Raji (cell line): Measurements from ENCODE around the gene RHCG.

ENCODE experiments used
- POLR2A ChIP-seq: IDR thresholded peaks from 2 replicates; pipeline ENCODE4 v1.6.1; 2011; ENCODE audit warnings: low read depth, low read length, control low read depth; ENCODE audit not compliant: insufficient read depth

RHCG gene

GRCh38 chr15:89514596-89515406 lies 18.4 kb upstream of the RHCG start:
- TF ChIP-seq POLR2A, result no peak

GRCh38 chr15:89514186-89514585 lies 17.8 kb upstream of the RHCG start:
- no peak for TF ChIP-seq POLR2A

- no peak for TF ChIP-seq POLR2A
These were observed 16.9 kb upstream of the RHCG start for GRCh38 chr15:89513284-89513683.

- no peak for TF ChIP-seq POLR2A
These were observed 16.2 kb upstream of the RHCG start for GRCh38 chr15:89512631-89513030.

- TF ChIP-seq POLR2A, result no peak
These were observed 9.8 kb upstream of the RHCG start for GRCh38 chr15:89506026-89506686.

GRCh38 chr15:89504166-89504565 lies 7.8 kb upstream of the RHCG start:
- TF ChIP-seq POLR2A, result no peak

- TF ChIP-seq POLR2A, result no peak
These were observed 6.6 kb upstream of the RHCG start for GRCh38 chr15:89502867-89503595.

GRCh38 chr15:89501646-89502045 lies 5.3 kb upstream of the RHCG start:
- TF ChIP-seq POLR2A, result no peak

GRCh38 chr15:89500397-89501270 lies 4.3 kb upstream of the RHCG start:
- no peak for TF ChIP-seq POLR2A

- no peak for TF ChIP-seq POLR2A
These were observed 2.8 kb upstream of the RHCG start for GRCh38 chr15:89499156-89499555.

- TF ChIP-seq POLR2A, result no peak
These were observed 2.2 kb upstream of the RHCG start for GRCh38 chr15:89498574-89498906.

GRCh38 chr15:89497231-89497630 lies 848 bp upstream of the RHCG start:
- no peak for TF ChIP-seq POLR2A

GRCh38 chr15:89495638-89496145 lies 691 bp downstream of the RHCG start:
- TF ChIP-seq POLR2A, result no peak

GRCh38 chr15:89494941-89495637 lies 1.3 kb downstream of the RHCG start:
- TF ChIP-seq POLR2A, result no peak
